Adrenal gland (tissue), 19 donors: ENCODE measurements around the gene PAXX. TPM values are rescaled to one million over a fixed set of nuclear protein-coding genes. Genes with fewer than 3 reads are reported as not detected.

ENCODE experiments used
- DNase-seq, 7 donors: peaks; one replicate each; pipeline ENCODE4 v3.0.0-alpha.2; 2019 to 2020
- H3K27ac ChIP-seq, 5 donors: fragments of 200-600 bp; sonication (generic) in 4 of 5; 1 replicate in 3 of 5; 2 replicates in 2 of 5; pipeline versions ENCODE4 v1.5.1 to v1.8.0; 2016 to 2020; ENCODE audit warnings: mild to moderate bottlenecking in 1 of 5
- H3K27me3 ChIP-seq: fragments of 200-600 bp; 2 replicates; pipeline ENCODE4 v1.8.0; 2021
- H3K36me3 ChIP-seq, 2 donors: fragments of 200-600 bp; replicated peaks in 1 of 2; 1 replicate in 1 of 2; 2 replicates in 1 of 2; pipeline versions ENCODE4 v1.5.1 to v1.8.0; 2018 to 2022
- H3K4me1 ChIP-seq, 2 donors: fragments of 200-600 bp; replicated peaks in 1 of 2; 1 replicate in 1 of 2; 2 replicates in 1 of 2; pipeline versions ENCODE4 v1.5.1 to v1.8.0; 2018 to 2021
- H3K4me3 ChIP-seq, 4 donors: fragments of 200-600 bp; sonication (generic) in 3 of 4; one replicate each; pipeline ENCODE4 v1.5.1; 2016 to 2018
- H3K9me3 ChIP-seq, 3 donors: fragments of 200-600 bp; sonication (generic) in 1 of 3; replicated peaks in 1 of 3; 1 replicate in 2 of 3; 2 replicates in 1 of 3; pipeline versions ENCODE4 v1.5.1 to v1.8.0; 2016 to 2021
- CTCF ChIP-seq, 6 experiments: fragments of 450-650 bp in 4 of 6; fragments of 200-600 bp in 2 of 6; sonication (generic) in 1 of 6; IDR thresholded peaks; 1 replicate in 5 of 6; 2 replicates in 1 of 6; pipeline versions ENCODE4 v1.5.1 to v1.8.0; 2016 to 2021; ENCODE audit warnings: antibody characterized with exemption in 6 of 6, mild to moderate bottlenecking in 2 of 6, moderate library complexity in 1 of 6
- POLR2A ChIP-seq, 2 donors: fragments of 450-650 bp; IDR thresholded peaks; one replicate each; pipeline ENCODE4 v1.6.1; 2017; ENCODE audit warnings: antibody characterized with exemption in 2 of 2, mild to moderate bottlenecking in 2 of 2, moderate library complexity in 1 of 2
- WGBS, 4 donors: extraction: QIAGEN DNeasy Blood & Tissue Kit in 2 of 4; methylation state at CpG; one replicate each; pipeline versions ENCODE4 v1.1.5 to v1.1.7; 2013 to 2017; 5-methylcytosine and 5-hydroxymethylcytosine counted together
- intact Hi-C, 2 donors: fragments of 100-400 bp; cut with DNase I; formaldehyde crosslinking; loops; one replicate each; pipeline versions ENCODE4 v1.14.1 to v1.15.0; 2022 to 2023
- long read RNA-seq, 10 donors: library from polyadenylated mRNA in 3 of 10; unstranded in 2 of 10; stranded (forward) in 1 of 10; transcript quantifications; one replicate each; pipeline ENCODE4 v2.0.0 and lab custom pipeline, GENCODE V29; 2021 to 2026
- polyA plus RNA-seq, 3 donors: library from polyadenylated mRNA; stranded (reverse); fragments of 200-250 nt in 2 of 3; fragments of 350-450 nt in 1 of 3; fragmentation: Illumina TruSeq in 1 of 3; extraction: RNeasy Lipid Tissue Mini Kit (QIAGEN cat#74804) in 1 of 3; gene quantifications; one replicate each; pipeline ENCODE4 v1.2.3, GENCODE V29; 2013 to 2014
- total RNA-seq, 9 donors: library from RNA; depleted of rRNA in 4 of 9; stranded (reverse); fragments of >200 nt in 4 of 9; fragments of 120-200 nt in 1 of 9; fragmentation: NEBNext Ultra II Directional in 1 of 9; extraction: Animal tissue kit (Norgen Biotek cat#: 25700) in 1 of 9; gene quantifications; one replicate each; pipeline versions ENCODE4 v1.1.0 to v1.2.4, GENCODE V29; 2013 to 2023
- donor health status: healthy with polysubstance abuse.
- donor health status: Bipolar disorder and iron deficiency.
- donor health status: DM: yes; HTN: yes; CAD: no.
- donor health status: DM: no; HTN: no; CAD: no.
- donor health status: DM: no; HTN: no; CAD: no.
- donor health status: DM: yes; HTN: yes; CAD: no.

Gene PAXX
- total RNA-seq (10 to 100 TPM; 20.3 to 44.5 (median 35.5) TPM), polyA plus RNA-seq (100 to 1,000 TPM in 2 of 3 donors, 1 to 10 TPM in 1; 4.9 to 363 (median 209) TPM)
- long read RNA-seq, donor 1, transcript PAXX-208 (5 exons, 1,077 nt) = minor isoform, 5 of 12 reads
- long read RNA-seq, donor 1, transcript PAXX-201 (7 exons, 812 nt) = major isoform, 7 of 12 reads
- long read RNA-seq, donor 1, partial matches to known transcripts = 0 of 12 reads
- long read RNA-seq, donor 1, other reads (novel, unspliced or antisense) = 0 of 12 reads
- long read RNA-seq, donor 2, partial matches to known transcripts = 0 of 5 reads
- long read RNA-seq, donor 2, other reads (novel, unspliced or antisense) = 0 of 5 reads
- long read RNA-seq, donor 3, partial matches to known transcripts = 0 of 6 reads
- long read RNA-seq, donor 3, other reads (novel, unspliced or antisense) = 0 of 6 reads
- long read RNA-seq, donor 4, transcript PAXX-201 (7 exons, 812 nt) = major isoform, 22 of 36 reads
- long read RNA-seq, donor 4, partial matches to known transcripts = 4 of 36 reads
- long read RNA-seq, donor 4, other reads (novel, unspliced or antisense) = 5 of 36 reads
- long read RNA-seq, donor 5, transcript PAXX-201 (7 exons, 812 nt) = major isoform, 21 of 61 reads
- long read RNA-seq, donor 5, transcript PAXX-208 (5 exons, 1,077 nt) = minor isoform, 12 of 61 reads
- long read RNA-seq, donor 5, partial matches to known transcripts = 4 of 61 reads
- long read RNA-seq, donor 5, other reads (novel, unspliced or antisense) = 20 of 61 reads
- long read RNA-seq, donor 6, transcript PAXX-208 (5 exons, 1,077 nt) = minor isoform, 7 of 43 reads
- long read RNA-seq, donor 6, transcript PAXX-201 (7 exons, 812 nt) = major isoform, 16 of 43 reads
- long read RNA-seq, donor 6, partial matches to known transcripts = 2 of 43 reads
- long read RNA-seq, donor 6, other reads (novel, unspliced or antisense) = 18 of 43 reads
- long read RNA-seq, donor 7, partial matches to known transcripts = 0 of 9 reads
- long read RNA-seq, donor 7, other reads (novel, unspliced or antisense) = 0 of 9 reads
- long read RNA-seq, donor 8, transcript PAXX-208 (5 exons, 1,077 nt) = minor isoform, 6 of 20 reads
- long read RNA-seq, donor 8, transcript PAXX-201 (7 exons, 812 nt) = major isoform, 13 of 20 reads
- long read RNA-seq, donor 8, partial matches to known transcripts = 0 of 20 reads
- long read RNA-seq, donor 8, other reads (novel, unspliced or antisense) = 0 of 20 reads
- long read RNA-seq, donor 9, transcript PAXX-208 (5 exons, 1,077 nt) = major isoform, 5 of 8 reads
- long read RNA-seq, donor 9, partial matches to known transcripts = 0 of 8 reads
- long read RNA-seq, donor 9, other reads (novel, unspliced or antisense) = 0 of 8 reads
- long read RNA-seq, donor 10, partial matches to known transcripts = 0 of 7 reads
- long read RNA-seq, donor 10, other reads (novel, unspliced or antisense) = 0 of 7 reads

GRCh38 chr9:136991993-136992818 is at the start of gene PAXX:
Gene PAXX (plus strand): TSS chr9:136992422. CDS start chr9:136992444, 22 bp downstream.
- WGBS, 4 donors = 0 to 4% (median 1%) methylated on average over 1 to 92 of the region's 92 CpGs
- Histone ChIP-seq H3K9me3 (no peaks in the 10 kb centered on the region), H3K27ac (peak within 1 kb of the TSS; percentile 48 to 95 (median 92)), H3K4me1 (peaks cover 13 to 22% of the 10 kb centered on the region in 2 donors), H3K27me3 (no peaks in the 10 kb centered on the region), H3K4me3 (peak within 1 kb of the TSS; percentile 56 to 93 (median 77)), H3K36me3 (no peaks in the 10 kb centered on the region)
- peak; percentile 33 to 55 for TF ChIP-seq POLR2A (IDR thresholded peaks at IDR 0.05)
- TF ChIP-seq CTCF (IDR thresholded peaks at IDR 0.05) = peak in 1 of 6 experiments; percentile 15
- peak; percentile 91 to 97 (median 95) for DNase-seq
- intact Hi-C loops = no loop called here

GRCh38 chr9:136942881-136943230 is 49.4 kb upstream of the PAXX start:
- WGBS, 4 donors = 88 to 92% (median 89%) methylated on average over 3 to 16 of the region's 16 CpGs; no CpG with 5 or more reads in 1 of the 4 donors
- H3K36me3 ChIP-seq = peaks cover 0 to 40% of the 10 kb centered on the region in 2 donors
- DNase-seq = no peak
- H3K9me3 ChIP-seq = no peaks in the 10 kb centered on the region
- TF ChIP-seq CTCF (IDR thresholded peaks at IDR 0.05) (no peak), POLR2A (IDR thresholded peaks at IDR 0.05) (no peak)
- no peak overlapping the region for H3K27ac ChIP-seq
- H3K4me1 ChIP-seq = peaks cover 21 to 23% of the 10 kb centered on the region in 2 donors
- intact Hi-C loops = loop anchor here (5.0 to 10.0 kb wide), 4 partner anchors 58 to 98 kb away; partner anchors contain the start of genes AJM1 (in 1 of the 2), FUT7 (in 1 of the 2), MAMDC4 (in 1 of the 2) and PHPT1 (in 1 of the 2)
- no peaks in the 10 kb centered on the region for H3K27me3 ChIP-seq
- peak overlapping the region in 1 of 4 donors; percentile 100 for H3K4me3 ChIP-seq

GRCh38 chr9:136943291-136944211 is 48.7 kb upstream of the PAXX start:
- TF ChIP-seq CTCF (IDR thresholded peaks at IDR 0.05) (no peak), POLR2A (IDR thresholded peaks at IDR 0.05) (no peak)
- 16 to 59% (median 16%) methylated on average over 9 to 61 of the region's 61 CpGs; no CpG with 5 or more reads in 1 of the 4 donors for WGBS, 4 donors

More at GRCh38 chr9:136943291-136944211, 48.7 kb upstream of the PAXX start:
- H3K36me3 ChIP-seq = peaks cover 0 to 40% of the 10 kb centered on the region in 2 donors
- peak overlapping the region; percentile 39 to 100 (median 74) for H3K4me3 ChIP-seq
- DNase-seq = peak; percentile 48 to 71 (median 59)
- no peaks in the 10 kb centered on the region for H3K9me3 ChIP-seq
- H3K27me3 ChIP-seq = no peaks in the 10 kb centered on the region
- intact Hi-C loops = loop anchor here (5.0 to 10.0 kb wide), 4 partner anchors 59 to 99 kb away; partner anchors contain the start of genes AJM1 (in 1 of the 2), FUT7 (in 1 of the 2), MAMDC4 (in 1 of the 2) and PHPT1 (in 1 of the 2)
- H3K4me1 ChIP-seq = peaks cover 21 to 23% of the 10 kb centered on the region in 2 donors
- H3K27ac ChIP-seq = peak overlapping the region; percentile 46 to 99 (median 85)
